Measurements from ENCODE around the gene MOB1A.
"Not testable (repeated sequence)": the region's sequence is repeated elsewhere in the genome, so short reads cannot be mapped to it uniquely, and the experiment has no call there.

MOB1A gene

GRCh38 chr2:74198461-74199274 lies 20.0 kb upstream of the MOB1A start, which contains the start of gene MTHFD2:
Gene MTHFD2 (plus strand): TSS chr2:74198615. CDS start chr2:74198642, 27 bp downstream.
- DNase-seq, result peak; percentile 99

- DNase-seq, result no peak
Measured at GRCh38 chr2:74198023-74198460, 19.4 kb upstream of the MOB1A start.

GRCh38 chr2:74197049-74197448 lies 18.4 kb upstream of the MOB1A start:
- DNase-seq, result no peak

GRCh38 chr2:74194799-74195198 lies 16.1 kb upstream of the MOB1A start:
- DNase-seq, result no peak

GRCh38 chr2:74191596-74192380 lies 13.1 kb upstream of the MOB1A start:
- DNase-seq, result no peak

- no peak for DNase-seq
Measured at GRCh38 chr2:74188696-74189095, 10.0 kb upstream of the MOB1A start.

GRCh38 chr2:74188018-74188601 lies 9.4 kb upstream of the MOB1A start:
- DNase-seq, result no peak

- not testable (repeated sequence) for DNase-seq
Measured at GRCh38 chr2:74186706-74187105, 8.0 kb upstream of the MOB1A start.

- no peak for DNase-seq
Measured at GRCh38 chr2:74186038-74186437, 7.4 kb upstream of the MOB1A start.

GRCh38 chr2:74183878-74184277 lies 5.2 kb upstream of the MOB1A start:
- no peak for DNase-seq

- peak; percentile 97 for DNase-seq
Measured at GRCh38 chr2:74181739-74182138, 3.1 kb upstream of the MOB1A start.

- DNase-seq, result no peak
Measured at GRCh38 chr2:74179063-74179865, 585 bp upstream of the MOB1A start.

GRCh38 chr2:74177696-74178095 lies 983 bp downstream of the MOB1A start:
- no peak for DNase-seq

GRCh38 chr2:74174909-74175308 lies 3.8 kb downstream of the MOB1A start:
- DNase-seq, result peak; percentile 20

GRCh38 chr2:74168739-74169138 lies 9.9 kb downstream of the MOB1A start:
- no peak for DNase-seq

- DNase-seq, result no peak
Measured at GRCh38 chr2:74164761-74165160, 13.9 kb downstream of the MOB1A start.

- no peak for DNase-seq
Measured at GRCh38 chr2:74162951-74163350, 15.7 kb downstream of the MOB1A start.

GRCh38 chr2:74155830-74156229 lies 22.8 kb downstream of the MOB1A start:
- no peak for DNase-seq

GRCh38 chr2:74152954-74153353 lies 25.7 kb downstream of the MOB1A start:
- DNase-seq, result no peak

GRCh38 chr2:74149570-74150319 lies 28.9 kb downstream of the MOB1A start:
- DNase-seq, result no peak

GRCh38 chr2:74149247-74149525 lies 29.5 kb downstream of the MOB1A start:
- no peak for DNase-seq
